GM12878 (cell line): ENCODE results near the gene FANCD2. TPM values are rescaled to one million over a fixed set of nuclear protein-coding genes. Genes with fewer than 3 reads are reported as not detected.

Source experiments
- ATAC-seq: fragments of 200-7000 bp; cut with Tn5 transposase; 3 replicates; pipeline ENCODE4 v1.9.1; 2020; ENCODE audit warnings: mild to moderate bottlenecking, moderate library complexity
- BruUV-seq: library from RNA; stranded (reverse); fragments of 400-500 nt; replicated peaks from 2 replicates; lab custom pipeline; 2021; lab: Mats Ljungman, UMichigan
- CTCF ChIA-PET: fragments of 300-600 bp; sonication (Branson Sonifier 250); formaldehyde crosslinking; extraction: SDS; loops from one replicate; lab custom pipeline; 2021; ENCODE audit warnings: inconsistent platforms; lab: Yijun Ruan, JAX
- POLR2A ChIA-PET: fragments of 350-600 bp; formaldehyde crosslinking; extraction: SDS; loops from one replicate; lab custom pipeline; 2021; ENCODE audit warnings: inconsistent platforms; lab: Charles Lee
- RAD21 ChIA-PET: fragments of 300-600 bp; sonication (Branson Sonifier 250); formaldehyde crosslinking; loops from one replicate; lab custom pipeline; 2023; ENCODE audit warnings: antibody characterized with exemption; ENCODE audit not compliant: unreplicated experiment; lab: Charles Lee
- SMC1A ChIA-PET: fragments of 300-600 bp; sonication (Branson Sonifier 250); formaldehyde crosslinking; loops from one replicate; lab custom pipeline; 2023; ENCODE audit not compliant: unreplicated experiment, uncharacterized antibody; lab: Charles Lee
- DNase-seq: peaks from one replicate; pipeline ENCODE4 v3.0.0-alpha.2; 2011; ENCODE audit warnings: low read depth, low spot score
- FAIRE-seq: peaks from 3 replicates; lab custom pipeline; 2011; peaks lifted over from hg19 to GRCh38; lab: Jason Lieb, UNC
- H2AFZ ChIP-seq: 2 replicates; pipeline ENCODE4 v1.6.0; 2011; ENCODE audit warnings: low read depth, low read length, control low read depth; ENCODE audit not compliant: control insufficient read depth
- H3K27ac ChIP-seq: 2 replicates; pipeline ENCODE4 v1.5.1; 2011; ENCODE audit warnings: control low read depth; ENCODE audit not compliant: control insufficient read depth, insufficient read depth
- H3K27me3 ChIP-seq, 2 experiments: replicated peaks in 1 of 2; 2 replicates each; pipeline versions ENCODE4 v1.6.0 to v1.6.1; 2011; ENCODE audit warnings: low read length in 1 of 2; ENCODE audit not compliant: control insufficient read depth in 2 of 2, insufficient read depth in 2 of 2
- H3K36me3 ChIP-seq, 2 experiments: 2 replicates each; pipeline ENCODE4 v1.5.1; 2011; ENCODE audit warnings: low read length in 1 of 2; ENCODE audit not compliant: control insufficient read depth in 2 of 2, insufficient read depth in 2 of 2
- H3K4me1 ChIP-seq: 2 replicates; pipeline ENCODE4 v1.6.1; 2011; ENCODE audit warnings: mild to moderate bottlenecking, low read length, moderate library complexity, mixed read lengths; ENCODE audit not compliant: control insufficient read depth, insufficient read depth
- H3K4me2 ChIP-seq: 2 replicates; pipeline ENCODE4 v1.6.0; 2011; ENCODE audit warnings: control low read depth; ENCODE audit not compliant: control insufficient read depth, insufficient read depth
- H3K4me3 ChIP-seq: fragments of 200-600 bp; sonication (generic); 2 replicates; pipeline ENCODE4 v1.5.1; 2016
- H3K79me2 ChIP-seq: 2 replicates; pipeline ENCODE4 v1.6.0; 2011; ENCODE audit warnings: low read length; ENCODE audit not compliant: control insufficient read depth, insufficient read depth
- H3K9ac ChIP-seq: 2 replicates; pipeline ENCODE4 v1.8.0; 2011; ENCODE audit warnings: low read length, control low read depth, mixed read lengths; ENCODE audit not compliant: control insufficient read depth, insufficient read depth
- H3K9me3 ChIP-seq: replicated peaks from 3 replicates; pipeline ENCODE4 v1.5.1; 2011; ENCODE audit warnings: mild to moderate bottlenecking, low read length; ENCODE audit not compliant: control insufficient read depth, insufficient read depth
- H4K20me1 ChIP-seq: 2 replicates; pipeline ENCODE4 v1.6.0; 2011; ENCODE audit not compliant: control insufficient read depth, insufficient read depth
- DPF2 ChIP-seq: fragments of 450-650 bp; IDR thresholded peaks from 2 replicates; pipeline ENCODE4 v1.6.1; 2017; ENCODE audit warnings: mild to moderate bottlenecking
- EZH2 ChIP-seq: IDR thresholded peaks from 2 replicates; pipeline ENCODE4 v1.6.1; 2012; ENCODE audit warnings: low read depth, mild to moderate bottlenecking, control low read depth, inconsistent platforms, low read length, borderline replicate concordance; ENCODE audit not compliant: control insufficient read depth
- HDAC2 ChIP-seq: fragments of 200-600 bp; sonication (generic); IDR thresholded peaks from 2 replicates; pipeline ENCODE4 v1.6.1; 2017
- MYB ChIP-seq: fragments of 150-350 bp; IDR thresholded peaks from 2 replicates; pipeline ENCODE4 v1.6.1; 2014; ENCODE audit warnings: mild to moderate bottlenecking, low read depth, low read length, borderline replicate concordance
- NFIC ChIP-seq: IDR thresholded peaks from 2 replicates; pipeline ENCODE4 v1.6.1; 2012; ENCODE audit warnings: low read depth, mild to moderate bottlenecking, inconsistent platforms, low read length, moderate library complexity
- SMAD1 ChIP-seq: fragments of 450-650 bp; IDR thresholded peaks from 2 replicates; pipeline ENCODE4 v1.6.1; 2018; ENCODE audit warnings: mild to moderate bottlenecking, low read depth; ENCODE audit not compliant: partially characterized antibody
- SMAD5 ChIP-seq: IDR thresholded peaks from 2 replicates; pipeline ENCODE4 v1.6.1; 2016; ENCODE audit warnings: antibody characterized with exemption, low read depth
- STAT3 ChIP-seq: IDR thresholded peaks from 2 replicates; pipeline ENCODE4 v1.6.1; 2011; ENCODE audit warnings: low read depth, low read length, improper control_type of control experiment
- SUZ12 ChIP-seq: fragments of 200-600 bp; sonication (generic); IDR thresholded peaks from one replicate; pipeline ENCODE4 v1.6.1; 2018; ENCODE audit warnings: antibody characterized with exemption, mild to moderate bottlenecking; ENCODE audit not compliant: unreplicated experiment
- TCF3 ChIP-seq: IDR thresholded peaks from 2 replicates; pipeline ENCODE4 v1.6.1; 2012; ENCODE audit warnings: low read depth, mild to moderate bottlenecking, low read length, borderline replicate concordance; ENCODE audit not compliant: insufficient read depth
- TCF7 ChIP-seq: IDR thresholded peaks from 2 replicates; pipeline ENCODE4 v1.6.1; 2014; ENCODE audit warnings: antibody characterized with exemption, borderline replicate concordance
- ZNF207 ChIP-seq: fragments of 450-650 bp; IDR thresholded peaks from 2 replicates; pipeline ENCODE4 v1.6.1; 2014; ENCODE audit warnings: antibody characterized with exemption, mild to moderate bottlenecking, borderline replicate concordance
- WGBS: methylation state at CpG from one replicate; pipeline ENCODE4 v1.1.6; 2016; ENCODE audit warnings: low lambda C conversion rate; ENCODE audit not compliant: insufficient replicate concordance, insufficient coverage; ENCODE audit errors: missing lambda C conversion rate; 5-methylcytosine and 5-hydroxymethylcytosine counted together
- in situ Hi-C: fragments of 300-500 bp; cut with MboI; formaldehyde crosslinking; loops from 9 replicates; pipeline ENCODE4 v1.14.3; 2018; ENCODE audit warnings: mixed read lengths
- intact Hi-C: fragments of 100-400 bp; cut with micrococcal nuclease; formaldehyde crosslinking; loops from one replicate; pipeline ENCODE4 v1.14.2; 2022; ENCODE audit not compliant: unreplicated experiment
- polyA plus RNA-seq, 11 experiments: library from polyadenylated mRNA; depleted of rRNA in 4 of 11; unstranded in 6 of 11; stranded (reverse) in 5 of 11; fragments of >200 nt; fragmentation: Nextera tagmentation in 4 of 11; fragmentation: Illumina TruSeq in 1 of 11; extraction: Ambion mirVana in 4 of 11; extraction: Trizol in 1 of 11; gene quantifications; 1 replicate in 1 of 11; 2 replicates in 10 of 11; pipeline versions ENCODE4 v1.2.1 to v1.2.3, GENCODE V29; 2011 to 2016; ENCODE audit warnings: inconsistent platforms in 2 of 11, missing spikeins in 2 of 11, low read depth in 1 of 11
- total RNA-seq, 4 experiments: library from RNA; depleted of rRNA in 3 of 4; stranded (reverse); fragments of >200 nt in 3 of 4; fragmentation: Illumina TruSeq in 1 of 4; extraction: Trizol in 1 of 4; gene quantifications; 2 replicates each; pipeline versions ENCODE4 v1.2.1 to v1.2.3, GENCODE V29; 2013 to 2021
- TF ChIP-seq, protein P1 (sequence below): IDR thresholded peaks from 2 replicates; pipeline ENCODE4 v1.6.1; 2011; ENCODE audit warnings: low read depth, mild to moderate bottlenecking, low read length, moderate library complexity, borderline replicate concordance; ENCODE audit errors: extremely low read depth
- TF ChIP-seq, protein P2 (sequence below): fragments of 450-650 bp; IDR thresholded peaks from 2 replicates; pipeline ENCODE4 v1.6.1; 2017; ENCODE audit warnings: antibody characterized with exemption, mild to moderate bottlenecking, moderate library complexity
- TF ChIP-seq, protein P3 (sequence below): IDR thresholded peaks from 2 replicates; pipeline ENCODE4 v1.6.1; 2012; ENCODE audit warnings: low read depth, low read length, improper control_type of control experiment

The FANCD2 gene
- total and polyA plus RNA-seq, 10 of the 15 experiments (the other 5 are each of a cell fraction or from before 2014, with no cell fraction given) = 37.9 to 72.8 (median 56.2) TPM

DNA sequence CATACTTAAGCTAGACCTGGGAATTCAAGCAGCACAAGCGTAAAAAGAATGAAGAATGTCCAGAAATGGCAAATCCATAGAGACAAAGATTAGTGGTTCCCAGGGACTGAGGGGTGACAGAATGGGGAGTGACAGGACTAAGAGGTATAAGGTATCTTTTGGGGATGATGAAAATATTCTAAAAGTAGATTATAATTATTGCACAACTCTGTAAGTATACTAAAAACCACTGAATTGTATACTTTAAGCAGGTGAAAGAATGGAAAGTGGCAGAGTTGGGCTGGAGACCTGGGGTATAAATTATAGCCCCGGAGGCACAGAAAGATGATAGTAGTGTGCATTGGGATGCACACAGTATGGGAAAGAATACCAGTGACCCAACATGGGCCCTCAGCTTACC lies 94.8 kb downstream of the FANCD2 start:
- in situ Hi-C loops = no loop called here
- FAIRE-seq = no peak
- POLR2A ChIA-PET = no interaction called here
- Histone ChIP-seq H3K4me1 (peaks cover 3% of the 10 kb centered on the region; the same call in 1 of the 2 replicates), H3K27ac (no peak overlapping the region), H3K4me2 (peak overlapping the region; percentile 25; the same call in 1 of the 2 replicates), H4K20me1 (no peaks in the 10 kb centered on the region; the same call in 1 of the 2 replicates), H3K36me3 (peaks cover 1 to 18% of the 10 kb centered on the region in 2 experiments), H3K9ac (no peak overlapping the region), H3K27me3 (no peaks in the 10 kb centered on the region), H3K79me2 (peaks cover 62% of the 10 kb centered on the region), H3K4me3 (no peak overlapping the region), H2AFZ (no peak overlapping the region), H3K9me3 (no peaks in the 10 kb centered on the region)
- intact Hi-C loops = no loop called here
- TF ChIP-seq TCF7 (no peak), DPF2 (no peak), EZH2 (no peak), STAT3 (no peak), MYB (no peak), SUZ12 (no peak), SMAD5 (no peak), TCF3 (no peak), ZNF207 (no peak), HDAC2 (no peak), NFIC (no peak), SMAD1 (no peak)
- TF ChIP-seq, protein P1, sequence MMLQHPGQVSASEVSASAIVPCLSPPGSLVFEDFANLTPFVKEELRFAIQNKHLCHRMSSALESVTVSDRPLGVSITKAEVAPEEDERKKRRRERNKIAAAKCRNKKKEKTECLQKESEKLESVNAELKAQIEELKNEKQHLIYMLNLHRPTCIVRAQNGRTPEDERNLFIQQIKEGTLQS = no peak
- TF ChIP-seq, protein P2, sequence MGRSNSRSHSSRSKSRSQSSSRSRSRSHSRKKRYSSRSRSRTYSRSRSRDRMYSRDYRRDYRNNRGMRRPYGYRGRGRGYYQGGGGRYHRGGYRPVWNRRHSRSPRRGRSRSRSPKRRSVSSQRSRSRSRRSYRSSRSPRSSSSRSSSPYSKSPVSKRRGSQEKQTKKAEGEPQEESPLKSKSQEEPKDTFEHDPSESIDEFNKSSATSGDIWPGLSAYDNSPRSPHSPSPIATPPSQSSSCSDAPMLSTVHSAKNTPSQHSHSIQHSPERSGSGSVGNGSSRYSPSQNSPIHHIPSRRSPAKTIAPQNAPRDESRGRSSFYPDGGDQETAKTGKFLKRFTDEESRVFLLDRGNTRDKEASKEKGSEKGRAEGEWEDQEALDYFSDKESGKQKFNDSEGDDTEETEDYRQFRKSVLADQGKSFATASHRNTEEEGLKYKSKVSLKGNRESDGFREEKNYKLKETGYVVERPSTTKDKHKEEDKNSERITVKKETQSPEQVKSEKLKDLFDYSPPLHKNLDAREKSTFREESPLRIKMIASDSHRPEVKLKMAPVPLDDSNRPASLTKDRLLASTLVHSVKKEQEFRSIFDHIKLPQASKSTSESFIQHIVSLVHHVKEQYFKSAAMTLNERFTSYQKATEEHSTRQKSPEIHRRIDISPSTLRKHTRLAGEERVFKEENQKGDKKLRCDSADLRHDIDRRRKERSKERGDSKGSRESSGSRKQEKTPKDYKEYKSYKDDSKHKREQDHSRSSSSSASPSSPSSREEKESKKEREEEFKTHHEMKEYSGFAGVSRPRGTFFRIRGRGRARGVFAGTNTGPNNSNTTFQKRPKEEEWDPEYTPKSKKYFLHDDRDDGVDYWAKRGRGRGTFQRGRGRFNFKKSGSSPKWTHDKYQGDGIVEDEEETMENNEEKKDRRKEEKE = no peak
- TF ChIP-seq, protein P3, sequence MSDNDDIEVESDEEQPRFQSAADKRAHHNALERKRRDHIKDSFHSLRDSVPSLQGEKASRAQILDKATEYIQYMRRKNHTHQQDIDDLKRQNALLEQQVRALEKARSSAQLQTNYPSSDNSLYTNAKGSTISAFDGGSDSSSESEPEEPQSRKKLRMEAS = no peak
- RAD21 ChIA-PET = no interaction called here
- CTCF ChIA-PET = no interaction called here
- no TSS peak for BruUV-seq
- DNase-seq = no peak
- SMC1A ChIA-PET = no interaction called here
- no peak for ATAC-seq
- 98% methylated on average over 2 of the region's 2 CpGs for WGBS
